ENCODE results near the gene NEDD4L. TPM values are rescaled to one million over a fixed set of nuclear protein-coding genes. Genes with fewer than 3 reads are reported as not detected.

The NEDD4L gene
- total and polyA plus RNA-seq, 10 of the 15 experiments (the other 5 are each of a cell fraction or from before 2014, with no cell fraction given): 7.4 to 24.0 (median 17.7) TPM

GRCh38 chr18:58034370-58034769, 9.7 kb upstream of the NEDD4L start:
- no peaks in the 10 kb centered on the region for H3K4me1 ChIP-seq (ENCODE audit: control insufficient read depth, insufficient read depth, low read length)
- H3K36me3 ChIP-seq (ENCODE audit: control insufficient read depth in 2 of 2, insufficient read depth in 2 of 2, low read length in 1 of 2): no peaks in the 10 kb centered on the region
- ATAC-seq (no peak), DNase-seq (ENCODE audit: low read depth, low spot score) (no peak), FAIRE-seq (no peak)
- SMC1A ChIA-PET (ENCODE audit: uncharacterized antibody, unreplicated experiment): no interaction called here
- H2AFZ ChIP-seq (ENCODE audit: control insufficient read depth, low read depth, low read length): no peak overlapping the region
- no peak overlapping the region for H3K4me3 ChIP-seq
- H3K27ac ChIP-seq (ENCODE audit: control insufficient read depth, insufficient read depth): no peak overlapping the region
- 52% methylated on average over 2 of the region's 2 CpGs for WGBS (ENCODE audit: insufficient coverage, insufficient replicate concordance, low lambda C conversion rate, missing lambda C conversion rate)
- H3K79me2 ChIP-seq (ENCODE audit: control insufficient read depth, insufficient read depth, low read length): no peaks in the 10 kb centered on the region
- no peaks in the 10 kb centered on the region for H3K27me3 ChIP-seq (replicated peaks in 1 of 2; ENCODE audit: control insufficient read depth in 2 of 2, insufficient read depth in 2 of 2, low read length in 1 of 2)
- in situ Hi-C loops (cut with MboI) (no loop called here), intact Hi-C loops (cut with micrococcal nuclease; ENCODE audit: unreplicated experiment) (no loop called here)
- H4K20me1 ChIP-seq (ENCODE audit: control insufficient read depth, insufficient read depth): no peaks in the 10 kb centered on the region
- CTCF ChIA-PET: no interaction called here
- RAD21 ChIA-PET (ENCODE audit: unreplicated experiment): no interaction called here
- no TSS peak for BruUV-seq (replicated peaks)
- no peaks in the 10 kb centered on the region for H3K9me3 ChIP-seq (replicated peaks; ENCODE audit: control insufficient read depth, insufficient read depth, low read length)
- no peak overlapping the region for H3K4me2 ChIP-seq (ENCODE audit: control insufficient read depth, insufficient read depth)
- TF ChIP-seq CBFB (IDR thresholded peaks at IDR 0.05; ENCODE audit: low read depth) (no peak), HDGF (IDR thresholded peaks at IDR 0.05) (no peak)
- H3K9ac ChIP-seq (ENCODE audit: control insufficient read depth, insufficient read depth, low read length): no peak overlapping the region
- POLR2A ChIA-PET: no interaction called here

DNA sequence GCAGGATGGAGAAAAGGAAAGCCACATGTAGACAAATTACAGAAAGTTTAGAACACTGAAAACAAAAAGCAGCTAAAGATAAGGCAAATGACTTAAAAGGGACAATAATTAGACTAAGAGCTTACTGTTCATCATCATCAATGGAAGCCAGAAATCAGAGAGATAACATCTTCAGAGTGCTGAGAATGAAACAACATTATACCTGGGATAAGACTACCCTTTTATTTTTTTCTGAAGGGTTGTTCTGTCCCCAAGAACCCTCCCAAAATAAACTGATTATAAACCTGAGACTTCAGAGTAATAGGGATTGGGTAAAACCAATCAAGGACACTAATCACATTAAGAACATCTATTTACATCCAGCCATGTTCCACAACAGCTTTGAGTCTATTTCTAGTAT, 6.9 kb upstream of the NEDD4L start:
- ATAC-seq: no peak
- Histone ChIP-seq H4K20me1 (ENCODE audit: control insufficient read depth, insufficient read depth) (no peaks in the 10 kb centered on the region), H3K4me1 (ENCODE audit: control insufficient read depth, insufficient read depth, low read length) (no peaks in the 10 kb centered on the region), H3K4me3 (no peak overlapping the region), H3K36me3 (ENCODE audit: control insufficient read depth in 2 of 2, insufficient read depth in 2 of 2, low read length in 1 of 2) (no peaks in the 10 kb centered on the region), H3K79me2 (ENCODE audit: control insufficient read depth, insufficient read depth, low read length) (no peaks in the 10 kb centered on the region), H3K27ac (ENCODE audit: control insufficient read depth, insufficient read depth) (no peak overlapping the region), H2AFZ (ENCODE audit: control insufficient read depth, low read depth, low read length) (no peak overlapping the region), H3K27me3 (replicated peaks in 1 of 2; ENCODE audit: control insufficient read depth in 2 of 2, insufficient read depth in 2 of 2, low read length in 1 of 2) (no peaks in the 10 kb centered on the region), H3K4me2 (ENCODE audit: control insufficient read depth, insufficient read depth) (no peak overlapping the region), H3K9ac (ENCODE audit: control insufficient read depth, insufficient read depth, low read length) (no peak overlapping the region), H3K9me3 (replicated peaks; ENCODE audit: control insufficient read depth, insufficient read depth, low read length) (no peaks in the 10 kb centered on the region)
- BruUV-seq (replicated peaks): no TSS peak
- POLR2A ChIA-PET: interaction anchor here (0.7 kb wide), 1 partner anchor 110 kb away, joined by 3 read pairs; no protein-coding TSS in a partner anchor
- intact Hi-C loops (cut with micrococcal nuclease; ENCODE audit: unreplicated experiment) (no loop called here), in situ Hi-C loops (cut with MboI) (no loop called here)
- SMC1A ChIA-PET (ENCODE audit: uncharacterized antibody, unreplicated experiment): interaction anchor here (0.9 to 2.5 kb wide), 4 partner anchors 76 to 392 kb away, joined by 3 to 7 read pairs (median 3); no protein-coding TSS in a partner anchor
- FAIRE-seq: no peak
- no peak for DNase-seq (ENCODE audit: low read depth, low spot score)
- RAD21 ChIA-PET (ENCODE audit: unreplicated experiment): interaction anchor here (0.8 to 2.2 kb wide), 4 partner anchors 82 to 155 kb away, joined by 3 to 9 read pairs (median 3); no protein-coding TSS in a partner anchor
- CTCF ChIA-PET: interaction anchor here (0.6 to 2.6 kb wide), 5 partner anchors 15 to 1391 kb away, joined by 4 to 8 read pairs (median 6); no protein-coding TSS in a partner anchor
- no peak for TF ChIP-seq GATAD2B (conservative IDR thresholded peaks at IDR 0.05; ENCODE audit: low read depth)
- TF ChIP-seq KDM1A (IDR thresholded peaks at IDR 0.05; ENCODE audit: borderline replicate concordance): no peak
- no peak for TF ChIP-seq SIN3A (IDR thresholded peaks at IDR 0.05; ENCODE audit: low read depth, low read length)
- no peak for TF ChIP-seq STAT3 (IDR thresholded peaks at IDR 0.05; ENCODE audit: low read depth, low read length)
- no peak for TF ChIP-seq NFXL1 (IDR thresholded peaks at IDR 0.05; ENCODE audit: borderline replicate concordance)
- TF ChIP-seq SP1 (IDR thresholded peaks at IDR 0.05; ENCODE audit: low read depth, low read length): no peak
- TF ChIP-seq HSF1 (IDR thresholded peaks at IDR 0.05; ENCODE audit: low read depth, low read length): no peak
